OCI-LY3 (cell line): ENCODE data around the gene TNFRSF8.

Experiments
- CTCF ChIP-seq: fragments of 200-600, 300-600 bp; sonication (generic); IDR thresholded peaks from 2 replicates; pipeline ENCODE4 v1.5.1; 2014; ENCODE audit warnings: antibody characterized with exemption, low read length, low read depth
- EZH2phosphoT487 ChIP-seq: fragments of 200-600 bp; shearing (Covaris generic); IDR thresholded peaks from 2 replicates; pipeline ENCODE4 v1.6.1; 2018; ENCODE audit warnings: antibody characterized with exemption, mixed run types, low read depth

GRCh38 chr1:12026586-12026985, 36.5 kb upstream of the TNFRSF8 start:
- no peak for TF ChIP-seq CTCF
- TF ChIP-seq EZH2phosphoT487, result no peak
